Calu3 (cell line): ENCODE measurements around the gene C10orf143. TPM values are rescaled to one million over a fixed set of nuclear protein-coding genes. Genes with fewer than 3 reads are reported as not detected.

Experiments
- BruUV-seq: library from RNA; stranded (reverse); fragments of 400-500 nt; replicated peaks from 2 replicates; lab custom pipeline; 2021; lab: Mats Ljungman, UMichigan
- CTCF ChIA-PET: fragments of 300-600 bp; sonication (Branson Sonifier 250); formaldehyde crosslinking; loops from one replicate; lab custom pipeline; 2022; ENCODE audit warnings: antibody characterized with exemption; lab: Charles Lee
- DNase-seq: peaks from one replicate; pipeline ENCODE4 v3.0.0; 2022
- H3K27ac Mint-ChIP-seq: one replicate; pipeline ENCODE4 v1.8.0; 2022; ENCODE audit warnings: mixed read lengths; ENCODE audit not compliant: unreplicated experiment
- H3K27me3 Mint-ChIP-seq: one replicate; pipeline ENCODE4 v1.8.0; 2022; ENCODE audit warnings: mixed read lengths; ENCODE audit not compliant: unreplicated experiment
- H3K36me3 Mint-ChIP-seq: one replicate; pipeline ENCODE4 v1.8.0; 2022; ENCODE audit warnings: mild to moderate bottlenecking, moderate library complexity, mixed read lengths; ENCODE audit not compliant: insufficient read depth, unreplicated experiment
- H3K4me1 Mint-ChIP-seq: one replicate; pipeline ENCODE4 v1.8.0; 2022; ENCODE audit warnings: mild to moderate bottlenecking, low read depth, mixed read lengths; ENCODE audit not compliant: unreplicated experiment
- H3K4me3 Mint-ChIP-seq: one replicate; pipeline ENCODE4 v1.8.0; 2022; ENCODE audit warnings: mild to moderate bottlenecking, low read depth, moderate library complexity, mixed read lengths; ENCODE audit not compliant: unreplicated experiment
- H3K9me3 Mint-ChIP-seq: one replicate; pipeline ENCODE4 v1.8.0; 2022; ENCODE audit warnings: low read depth, mixed read lengths; ENCODE audit not compliant: unreplicated experiment
- intact Hi-C: fragments of 100-400 bp; cut with micrococcal nuclease; formaldehyde crosslinking; loops from one replicate; pipeline ENCODE4 v1.10.0; 2022; ENCODE audit not compliant: unreplicated experiment
- total RNA-seq: library from RNA; stranded (reverse); gene quantifications from 2 replicates; pipeline ENCODE4 v1.2.3, GENCODE V29; 2022
- TF ChIP-seq, protein P1 (sequence below): fragments of 200-600 bp; IDR thresholded peaks from one replicate; pipeline ENCODE4 v1.8.0; 2022; ENCODE audit warnings: antibody characterized with exemption; ENCODE audit not compliant: unreplicated experiment

C10orf143 gene
- total RNA-seq, 1 experiment from 2014 or later, result 0.50 TPM

- intact Hi-C loops, result no loop called here
- no TSS peak for BruUV-seq
- no peak for DNase-seq
- TF ChIP-seq, protein P1, sequence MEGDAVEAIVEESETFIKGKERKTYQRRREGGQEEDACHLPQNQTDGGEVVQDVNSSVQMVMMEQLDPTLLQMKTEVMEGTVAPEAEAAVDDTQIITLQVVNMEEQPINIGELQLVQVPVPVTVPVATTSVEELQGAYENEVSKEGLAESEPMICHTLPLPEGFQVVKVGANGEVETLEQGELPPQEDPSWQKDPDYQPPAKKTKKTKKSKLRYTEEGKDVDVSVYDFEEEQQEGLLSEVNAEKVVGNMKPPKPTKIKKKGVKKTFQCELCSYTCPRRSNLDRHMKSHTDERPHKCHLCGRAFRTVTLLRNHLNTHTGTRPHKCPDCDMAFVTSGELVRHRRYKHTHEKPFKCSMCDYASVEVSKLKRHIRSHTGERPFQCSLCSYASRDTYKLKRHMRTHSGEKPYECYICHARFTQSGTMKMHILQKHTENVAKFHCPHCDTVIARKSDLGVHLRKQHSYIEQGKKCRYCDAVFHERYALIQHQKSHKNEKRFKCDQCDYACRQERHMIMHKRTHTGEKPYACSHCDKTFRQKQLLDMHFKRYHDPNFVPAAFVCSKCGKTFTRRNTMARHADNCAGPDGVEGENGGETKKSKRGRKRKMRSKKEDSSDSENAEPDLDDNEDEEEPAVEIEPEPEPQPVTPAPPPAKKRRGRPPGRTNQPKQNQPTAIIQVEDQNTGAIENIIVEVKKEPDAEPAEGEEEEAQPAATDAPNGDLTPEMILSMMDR, result no peak
- no peaks in the 10 kb centered on the region for H3K4me1 Mint-ChIP-seq
- no peaks in the 10 kb centered on the region for H3K36me3 Mint-ChIP-seq
- no peak overlapping the region for H3K4me3 Mint-ChIP-seq
- no peaks in the 10 kb centered on the region for H3K27me3 Mint-ChIP-seq
- CTCF ChIA-PET, result no interaction called here
- peaks cover 5% of the 10 kb centered on the region for H3K9me3 Mint-ChIP-seq
- no peak overlapping the region for H3K27ac Mint-ChIP-seq
These were observed 82.2 kb downstream of the C10orf143 start for GRCh38 chr10:130028465-130028819.

DNA sequence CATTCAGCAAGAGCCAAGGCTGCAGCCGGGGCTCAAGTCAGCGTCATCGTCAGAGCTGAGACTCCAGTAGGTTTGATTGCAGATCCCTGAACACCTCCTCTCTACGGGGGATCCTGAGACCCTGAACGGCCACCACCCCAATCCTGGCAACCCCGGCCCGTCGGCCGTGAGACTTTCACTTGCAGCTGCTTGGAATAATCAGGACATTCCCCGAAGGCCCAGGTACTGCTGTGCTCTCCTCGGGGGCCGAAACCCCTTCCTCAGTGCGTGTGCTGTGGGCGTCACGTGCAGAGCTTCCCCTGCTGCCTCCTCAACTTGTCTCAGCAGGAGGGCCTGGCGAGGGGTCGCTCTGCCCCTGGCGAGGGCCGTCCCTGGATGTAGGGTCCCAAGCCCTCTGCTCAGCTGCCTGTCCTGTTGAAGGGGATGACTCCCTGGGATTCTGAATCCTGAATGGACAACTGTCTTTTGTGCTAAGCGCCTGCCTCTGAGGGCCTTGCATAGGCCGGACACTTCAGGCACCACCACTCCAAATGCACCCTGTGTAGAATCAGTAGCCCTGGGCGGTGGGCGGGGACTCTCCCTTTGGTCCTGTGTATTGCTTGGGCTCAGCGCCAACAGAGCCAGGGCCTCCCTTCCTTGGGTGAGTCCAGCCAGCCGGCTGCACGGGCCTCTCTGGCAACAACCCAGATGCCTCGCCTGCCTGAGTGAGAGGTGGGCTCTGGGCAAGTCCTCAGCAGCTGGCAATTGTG lies 82.7 kb downstream of the C10orf143 start:
- Mint-ChIP-seq H3K9me3 (peaks cover 5% of the 10 kb centered on the region), H3K27me3 (no peaks in the 10 kb centered on the region), H3K4me1 (no peaks in the 10 kb centered on the region), H3K4me3 (no peak overlapping the region), H3K36me3 (no peaks in the 10 kb centered on the region), H3K27ac (no peak overlapping the region)
- no peak for DNase-seq
- intact Hi-C loops, result no loop called here
- CTCF ChIA-PET, result no interaction called here
- TF ChIP-seq, protein P1, result no peak
- BruUV-seq, result no TSS peak

DNA sequence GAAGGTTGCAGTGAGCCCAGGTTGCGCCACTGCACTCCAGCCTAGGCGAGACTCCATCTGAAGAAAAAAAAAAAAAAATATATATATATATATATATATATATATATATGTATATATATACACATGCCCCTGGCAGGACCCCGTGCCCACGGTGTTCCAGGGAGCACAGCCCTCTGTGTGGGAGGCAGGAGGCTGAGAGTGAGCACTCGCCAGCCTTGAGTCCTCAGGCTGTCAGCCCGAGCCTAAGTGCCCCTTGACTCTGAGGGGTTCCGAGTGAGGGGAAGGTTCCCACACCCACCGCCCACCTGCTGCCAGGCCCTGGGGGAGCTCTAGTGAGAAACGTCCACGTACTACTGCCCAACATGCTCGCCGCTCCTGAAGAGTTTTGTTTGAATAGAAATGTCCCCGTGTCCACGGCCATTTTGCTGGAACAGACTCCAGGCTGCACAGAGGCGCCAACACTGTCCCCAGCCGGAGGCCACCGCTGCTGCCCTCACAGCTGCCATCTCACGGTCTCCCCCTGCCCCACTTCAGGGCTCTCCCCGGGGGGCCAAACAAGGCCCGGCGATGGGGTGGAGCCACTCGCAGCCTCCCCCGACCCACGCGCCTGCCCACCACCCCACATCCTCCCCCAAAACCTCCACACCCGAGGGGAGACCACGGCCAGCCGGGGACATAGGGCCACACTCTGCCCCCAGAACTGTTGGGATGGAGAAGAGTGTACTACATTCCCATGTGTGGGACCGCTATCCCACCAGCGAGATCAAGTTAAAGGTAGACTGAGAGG lies 83.8 kb downstream of the C10orf143 start:
- Mint-ChIP-seq H3K27me3 (no peaks in the 10 kb centered on the region), H3K4me3 (no peak overlapping the region), H3K4me1 (no peaks in the 10 kb centered on the region), H3K36me3 (no peaks in the 10 kb centered on the region), H3K27ac (no peak overlapping the region), H3K9me3 (peaks cover 5% of the 10 kb centered on the region)
- TF ChIP-seq, protein P1, result no peak
- no peak for DNase-seq
- CTCF ChIA-PET, result no interaction called here
- intact Hi-C loops, result no loop called here
- BruUV-seq, result no TSS peak

DNA sequence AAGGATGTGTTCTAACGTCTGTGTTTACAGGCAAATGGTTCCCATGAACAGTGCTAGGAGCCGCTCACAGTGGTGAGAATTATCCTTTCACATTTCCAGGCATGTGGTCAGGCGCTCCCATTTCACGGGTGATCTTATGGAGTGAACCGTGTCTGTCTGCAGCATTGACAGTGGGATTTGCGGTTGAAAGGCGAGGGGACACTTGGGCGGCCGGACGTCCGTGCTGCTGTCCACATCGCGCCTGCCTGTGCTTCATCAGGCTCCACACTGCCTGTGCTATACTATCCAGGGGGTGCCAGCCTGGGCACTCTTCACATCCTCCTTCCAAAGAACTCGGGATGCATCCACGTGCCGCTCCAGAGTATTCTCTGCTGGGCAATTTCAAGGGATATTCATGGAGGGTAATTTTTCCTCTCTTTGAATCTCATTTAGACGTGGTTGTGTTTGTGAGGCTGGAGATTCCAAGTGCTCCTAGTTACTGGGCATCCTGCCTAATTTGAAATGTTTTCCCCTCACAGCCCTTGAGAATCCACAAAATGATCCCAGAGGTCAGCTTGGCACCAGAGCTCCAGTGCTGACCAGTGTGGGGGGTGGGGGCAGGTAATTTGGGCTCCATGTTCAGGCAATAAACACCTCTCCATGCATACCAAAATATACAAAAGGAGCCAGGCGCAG lies 84.7 kb downstream of the C10orf143 start:
- peaks cover 5% of the 10 kb centered on the region for H3K9me3 Mint-ChIP-seq
- H3K4me3 Mint-ChIP-seq, result no peak overlapping the region
- H3K4me1 Mint-ChIP-seq, result no peaks in the 10 kb centered on the region
- no TSS peak for BruUV-seq
- no peak overlapping the region for H3K27ac Mint-ChIP-seq
- H3K27me3 Mint-ChIP-seq, result no peaks in the 10 kb centered on the region
- no peak for DNase-seq
- CTCF ChIA-PET, result no interaction called here
- TF ChIP-seq, protein P1, result no peak
- intact Hi-C loops, result no loop called here
- H3K36me3 Mint-ChIP-seq, result no peaks in the 10 kb centered on the region
